GM21528 (cell line): ENCODE results near the gene PCGF6.
A peak's percentile ranks its signal among the peaks of the same experiment; 100 is the strongest.
"Not testable (repeated sequence)": the region's sequence is repeated elsewhere in the genome, so short reads cannot be mapped to it uniquely, and the experiment has no call there.

Source experiments
- ATAC-seq: cut with Tn5 transposase; IDR thresholded peaks from one replicate; pipeline ENCODE4 v1.9.1; 2021; ENCODE audit warnings: mild to moderate bottlenecking, moderate library complexity; ENCODE audit not compliant: unreplicated experiment, low FRiP score

The PCGF6 gene

DNA sequence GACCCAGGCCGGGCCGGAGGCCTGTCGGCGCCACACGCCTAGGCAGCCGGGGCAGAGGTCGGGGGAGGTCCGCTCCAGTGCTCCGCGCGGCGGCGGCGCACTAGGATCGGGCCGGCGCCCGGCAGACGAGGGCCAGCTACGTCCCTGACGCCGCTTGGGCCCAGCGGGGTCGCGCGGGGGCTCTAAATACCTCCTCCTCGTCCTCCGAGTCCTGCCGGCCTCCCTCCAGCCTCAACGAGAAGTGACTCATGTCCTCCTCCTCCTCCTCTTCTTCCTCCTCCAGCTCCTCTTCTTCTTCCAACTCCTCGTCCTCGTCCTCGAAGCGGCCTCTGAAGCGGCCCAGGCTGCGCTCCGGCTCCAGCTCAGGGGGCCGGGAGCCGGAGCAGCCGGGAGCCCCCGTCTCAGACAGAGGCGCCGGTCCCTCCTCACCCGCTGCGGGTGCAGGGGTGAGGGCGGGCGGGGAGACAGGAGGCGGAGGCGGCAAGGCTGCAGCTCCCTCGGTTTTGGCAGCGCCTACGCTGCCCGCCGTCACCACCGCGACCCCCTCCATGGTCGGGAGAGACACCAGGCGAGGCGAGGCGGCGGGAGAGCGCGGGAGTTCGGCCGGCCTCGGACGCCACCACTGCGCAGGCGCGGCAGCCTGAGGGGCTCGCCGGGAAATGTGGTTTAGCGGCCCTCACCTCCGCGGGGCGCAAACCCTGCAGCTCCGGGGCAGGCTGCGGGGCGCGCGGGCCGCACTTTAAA is at the start of gene PCGF6:
PCGF6 (minus strand) TSS at position 624 of the 744 bp plus-strand sequence; CDS start at position 550, 74 bp downstream.
- ATAC-seq = peak; percentile 79

- ATAC-seq = no peak
Measured at GRCh38 chr10:103397191-103397825, 46.4 kb upstream of the PCGF6 start.

- ATAC-seq = no peak
Measured at GRCh38 chr10:103396789-103397087, 45.8 kb upstream of the PCGF6 start.

DNA sequence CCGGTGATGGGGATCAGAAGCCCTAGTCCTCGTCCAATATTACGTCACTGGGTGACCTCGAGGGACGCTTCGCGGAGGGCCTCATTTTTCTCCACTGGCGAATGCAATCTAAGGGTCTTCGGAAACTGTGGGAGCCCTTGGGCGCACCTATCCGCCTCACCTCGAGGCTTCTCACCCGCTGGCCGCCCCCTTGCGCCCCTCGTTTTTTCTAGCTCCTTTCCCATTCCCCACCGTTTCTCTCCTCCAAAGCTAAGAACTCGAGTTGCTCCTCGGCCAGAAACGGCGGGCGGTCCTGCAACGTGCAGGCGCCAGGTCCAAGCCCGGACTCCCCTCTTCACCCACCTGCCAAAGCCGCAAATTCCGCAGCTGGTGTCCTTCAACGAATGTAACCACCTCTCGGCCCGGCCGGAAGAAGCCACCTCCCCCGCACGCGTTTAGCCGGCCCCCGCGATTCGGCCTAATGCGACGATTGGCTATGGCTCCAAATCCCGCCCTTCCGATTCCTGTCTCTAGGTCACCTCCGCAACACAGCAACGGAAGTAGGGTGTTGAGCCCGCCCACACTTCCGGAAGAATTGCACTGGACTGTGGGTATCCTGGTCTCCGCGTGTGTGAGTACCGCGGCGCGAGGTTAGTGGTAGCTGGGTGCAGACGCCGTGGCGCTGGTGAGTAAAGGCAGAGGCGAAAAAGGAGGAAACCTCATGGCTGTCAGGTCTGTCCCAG is 45.3 kb upstream of the PCGF6 start, which contains the start of the genes ATP5MK and PDCD11:
ATP5MK (minus strand) TSS at position 409 of the 722 bp plus-strand sequence. CDS start 4,018 bp downstream, outside the sequence.
PDCD11 (plus strand) TSS at position 560 of the 722 bp plus-strand sequence. CDS start 1,801 bp downstream, outside the sequence.
- peak; percentile 97 for ATAC-seq

DNA sequence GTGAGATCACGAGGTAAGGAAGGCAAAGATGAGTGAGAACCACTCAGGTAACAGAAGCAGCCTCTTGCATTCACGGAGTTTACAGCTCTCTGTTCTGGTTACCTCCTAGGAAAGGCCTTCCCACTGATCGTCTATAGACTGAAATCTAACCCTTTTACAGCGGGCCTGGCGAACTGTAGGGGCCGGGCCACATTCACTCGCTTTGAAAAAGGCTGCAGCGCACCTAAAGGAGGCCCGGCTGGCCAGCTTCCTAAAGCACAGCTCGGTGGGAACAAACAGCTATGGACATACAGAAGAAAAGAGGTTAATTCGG is 44.8 kb upstream of the PCGF6 start:
- ATAC-seq = no peak

GRCh38 chr10:103394180-103394579 is 43.2 kb upstream of the PCGF6 start:
- ATAC-seq = no peak

GRCh38 chr10:103382769-103383168 is 31.8 kb upstream of the PCGF6 start:
- ATAC-seq = no peak

DNA sequence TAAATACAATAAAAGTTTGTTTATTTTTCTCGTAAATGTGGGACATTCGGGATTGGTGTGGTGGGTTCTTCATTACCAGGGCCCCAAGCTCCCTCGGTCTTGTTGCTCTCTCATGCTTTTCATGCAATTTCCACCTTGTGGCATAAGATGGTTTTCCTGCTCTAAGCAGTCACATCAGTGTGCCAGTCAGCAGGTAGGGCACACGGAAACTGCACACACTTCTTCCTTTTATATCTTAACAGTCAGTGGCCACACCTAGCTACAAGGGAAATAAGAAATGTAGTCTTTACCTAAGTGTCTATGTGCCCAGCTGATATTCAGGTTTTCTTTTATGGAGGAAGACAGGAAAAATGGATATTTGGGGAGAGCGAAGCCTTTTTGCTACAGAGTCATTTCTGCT is 23.3 kb upstream of the PCGF6 start:
- ATAC-seq = no peak

DNA sequence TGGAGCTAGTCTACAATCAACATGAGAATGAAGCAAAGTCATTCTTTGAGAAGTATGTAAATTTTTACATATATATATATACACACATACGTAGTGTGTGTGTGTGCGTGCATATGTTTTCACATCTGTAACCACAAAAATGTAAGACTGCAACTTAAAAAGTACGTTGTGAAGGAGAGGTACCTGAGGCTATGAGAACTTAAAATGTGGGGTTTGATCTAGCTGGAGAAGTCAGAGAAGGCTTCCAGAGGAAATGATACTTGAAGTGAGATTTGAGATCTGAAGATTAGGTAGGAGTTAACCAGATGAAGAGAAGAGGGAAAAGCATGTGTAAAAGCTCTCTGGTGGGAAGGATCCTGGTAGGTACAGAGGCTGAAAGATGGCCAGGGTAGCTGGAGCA is 22.6 kb upstream of the PCGF6 start:
- ATAC-seq = no peak

GRCh38 chr10:103367782-103368518 is 17.0 kb upstream of the PCGF6 start, which contains the start of gene TAF5:
TAF5 (plus strand) TSS chr10:103367976; CDS start chr10:103367990, 14 bp downstream.
- peak; percentile 66 for ATAC-seq

DNA sequence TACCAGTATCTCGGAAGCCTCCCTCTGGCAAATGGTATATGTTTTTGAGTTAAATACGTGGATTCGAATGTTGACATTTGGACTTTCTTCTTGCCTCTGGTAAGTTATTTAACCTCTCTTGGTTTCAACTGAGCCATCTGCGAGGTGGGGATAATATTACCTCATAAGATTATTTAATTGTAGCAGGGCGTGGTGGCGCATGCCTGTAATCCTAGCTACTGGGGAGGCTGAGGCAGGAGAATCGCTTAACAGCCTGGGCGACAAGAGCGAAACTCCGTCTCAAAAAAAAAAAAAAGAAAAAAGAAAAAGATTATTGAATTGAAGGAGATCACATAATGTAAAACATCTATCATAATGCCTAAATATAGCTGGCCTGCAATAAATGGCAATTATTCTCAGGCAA is 16.4 kb upstream of the PCGF6 start:
- no peak for ATAC-seq

DNA sequence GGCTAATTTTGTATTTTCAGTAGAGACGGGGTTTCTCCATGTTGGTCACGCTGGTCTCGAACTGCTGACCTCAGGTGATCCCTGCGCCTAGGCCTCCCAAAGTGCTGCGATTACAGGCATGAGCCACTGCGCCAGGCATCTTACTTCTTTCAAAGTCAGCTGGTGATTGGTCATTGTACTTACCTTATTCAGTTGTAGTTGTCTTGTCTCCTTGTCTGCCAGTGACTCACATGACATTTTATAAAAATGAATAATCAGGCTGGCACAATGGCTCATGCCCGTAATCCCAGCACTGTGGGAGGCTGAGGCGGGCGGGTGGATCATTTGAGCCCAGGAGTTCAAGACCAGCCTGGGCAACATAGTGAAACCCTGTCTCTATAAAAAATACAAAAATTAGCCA is 9.9 kb upstream of the PCGF6 start:
- not testable (repeated sequence) for ATAC-seq

- ATAC-seq = not testable (repeated sequence)
Measured at GRCh38 chr10:103359493-103359892, 8.6 kb upstream of the PCGF6 start.

- no peak for ATAC-seq
Measured at GRCh38 chr10:103355906-103356599, 5.1 kb upstream of the PCGF6 start.

GRCh38 chr10:103354567-103354966 is 3.6 kb upstream of the PCGF6 start:
- not testable (repeated sequence) for ATAC-seq

DNA sequence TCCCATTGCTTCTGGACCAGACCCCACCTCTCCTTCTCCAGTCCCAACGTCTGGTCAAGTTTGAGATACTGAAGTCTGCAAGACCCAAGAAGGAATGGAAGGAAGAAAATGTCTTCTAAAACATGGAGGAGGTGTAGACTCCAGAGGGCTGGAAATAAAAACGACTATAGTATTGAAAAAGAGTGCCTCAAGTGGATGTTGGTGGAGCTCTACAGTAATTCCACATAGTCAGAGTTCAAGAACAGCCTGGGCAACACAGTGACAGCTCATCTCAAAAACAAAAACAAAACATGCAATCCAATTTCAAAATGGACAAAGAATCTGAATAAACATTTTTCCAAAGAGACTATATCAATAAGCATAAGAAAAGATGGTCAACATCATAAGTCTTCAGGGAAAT is 2.3 kb upstream of the PCGF6 start:
- no peak for ATAC-seq

DNA sequence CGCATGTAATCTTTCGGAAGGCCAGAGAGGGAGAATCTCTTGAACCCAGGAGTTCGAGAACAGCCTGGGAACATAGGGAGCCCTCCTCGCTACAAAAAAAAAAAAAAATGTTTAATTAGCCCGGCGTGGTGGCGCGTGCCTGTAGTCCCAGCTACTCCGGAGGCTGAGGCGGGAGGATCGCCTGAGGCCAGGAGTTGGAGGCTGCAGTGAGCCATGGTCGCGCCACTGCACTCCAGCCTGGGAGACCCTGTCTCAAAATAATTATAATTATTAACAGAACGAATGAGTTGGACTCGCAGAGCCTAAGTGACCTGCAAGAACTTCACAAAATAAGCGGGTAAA is 794 bp downstream of the PCGF6 start:
- no peak for ATAC-seq

DNA sequence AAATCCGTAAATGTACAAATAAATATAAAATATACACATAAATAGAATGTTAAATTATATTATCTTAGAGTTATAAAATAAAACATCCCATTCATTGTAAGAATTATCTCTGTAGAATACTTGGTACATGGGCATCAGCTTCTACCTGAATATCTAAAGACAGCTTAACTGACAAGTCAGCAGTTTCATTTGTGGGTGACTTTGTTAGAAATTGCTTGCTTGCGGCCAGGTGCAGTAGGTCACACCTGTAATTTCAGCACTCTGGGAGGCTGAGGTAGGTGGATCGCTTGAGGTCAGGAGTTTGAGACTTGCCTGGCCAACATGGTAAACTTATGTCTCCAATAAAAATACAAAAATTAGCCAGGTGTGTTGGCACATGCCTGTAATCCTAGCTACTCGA is 14.6 kb downstream of the PCGF6 start:
- no peak for ATAC-seq

- no peak for ATAC-seq
Measured at GRCh38 chr10:103334567-103334966, 16.4 kb downstream of the PCGF6 start.

- no peak for ATAC-seq
Measured at GRCh38 chr10:103333934-103334520, 16.9 kb downstream of the PCGF6 start.
